ENCODE results near the gene VEPH1. TPM values are rescaled to one million over a fixed set of nuclear protein-coding genes. Genes with fewer than 3 reads are reported as not detected.

VEPH1 gene
- total and polyA plus RNA-seq, 2 donors from 2014 or later, result 17.8 to 29.2 TPM

- FAIRE-seq, result no peak
Observed at GRCh38 chr3:157220883-157221282, 282.3 kb downstream of the VEPH1 start.

GRCh38 chr3:157220211-157220610 lies 283.0 kb downstream of the VEPH1 start:
- Histone ChIP-seq H3K9ac (ENCODE audit: low read length in 3 of 3) (no peak overlapping the region), H3K27me3 (ENCODE audit: control insufficient read depth, insufficient read depth, low read length) (no peaks in the 10 kb centered on the region), H3K27ac (ENCODE audit: low read depth in 2 of 2, low read length in 2 of 2) (no peak overlapping the region), H3K36me3 (ENCODE audit: control insufficient read depth in 2 of 3, insufficient read depth in 3 of 3, low read length in 3 of 3) (no peaks in the 10 kb centered on the region), H3K9me3 (ENCODE audit: control insufficient read depth in 2 of 3, insufficient read depth in 1 of 3, low read length in 3 of 3) (no peaks in the 10 kb centered on the region), H3K4me3 (ENCODE audit: low read length in 3 of 3) (no peak overlapping the region), H3K4me1 (ENCODE audit: control insufficient read depth in 2 of 3, insufficient read depth in 2 of 3, low read depth in 1 of 3, low read length in 3 of 3) (no peaks in the 10 kb centered on the region)
- DNase-seq, result no peak
- FAIRE-seq, result no peak
- intact Hi-C loops (cut with DNase I), result no loop called here
- TF ChIP-seq CTCF (IDR thresholded peaks at IDR 0.05; ENCODE audit: borderline replicate concordance, extremely low read depth, insufficient read depth), result no peak

More at GRCh38 chr3:157220883-157221282, 282.3 kb downstream of the VEPH1 start:
- DNase-seq, result no peak
- no peak for TF ChIP-seq CTCF (IDR thresholded peaks at IDR 0.05; ENCODE audit: borderline replicate concordance, extremely low read depth, insufficient read depth)
- Histone ChIP-seq H3K27me3 (ENCODE audit: control insufficient read depth, insufficient read depth, low read length) (no peaks in the 10 kb centered on the region), H3K27ac (ENCODE audit: low read depth in 2 of 2, low read length in 2 of 2) (no peak overlapping the region), H3K4me1 (ENCODE audit: control insufficient read depth in 2 of 3, insufficient read depth in 2 of 3, low read depth in 1 of 3, low read length in 3 of 3) (no peaks in the 10 kb centered on the region), H3K4me3 (ENCODE audit: low read length in 3 of 3) (no peak overlapping the region), H3K9ac (ENCODE audit: low read length in 3 of 3) (no peak overlapping the region), H3K36me3 (ENCODE audit: control insufficient read depth in 2 of 3, insufficient read depth in 3 of 3, low read length in 3 of 3) (no peaks in the 10 kb centered on the region), H3K9me3 (ENCODE audit: control insufficient read depth in 2 of 3, insufficient read depth in 1 of 3, low read length in 3 of 3) (no peaks in the 10 kb centered on the region)
- intact Hi-C loops (cut with DNase I), result no loop called here

GRCh38 chr3:157219215-157219614 lies 284.0 kb downstream of the VEPH1 start:
- H3K27me3 ChIP-seq (ENCODE audit: control insufficient read depth, insufficient read depth, low read length), result no peaks in the 10 kb centered on the region
- DNase-seq, result no peak
- no peak overlapping the region for H3K4me3 ChIP-seq (ENCODE audit: low read length in 3 of 3)
- intact Hi-C loops (cut with DNase I), result no loop called here
- H3K9me3 ChIP-seq (ENCODE audit: control insufficient read depth in 2 of 3, insufficient read depth in 1 of 3, low read length in 3 of 3), result no peaks in the 10 kb centered on the region
- no peak for TF ChIP-seq CTCF (IDR thresholded peaks at IDR 0.05; ENCODE audit: borderline replicate concordance, extremely low read depth, insufficient read depth)
- H3K36me3 ChIP-seq (ENCODE audit: control insufficient read depth in 2 of 3, insufficient read depth in 3 of 3, low read length in 3 of 3), result no peaks in the 10 kb centered on the region
- no peak overlapping the region for H3K9ac ChIP-seq (ENCODE audit: low read length in 3 of 3)
- no peak overlapping the region for H3K27ac ChIP-seq (ENCODE audit: low read depth in 2 of 2, low read length in 2 of 2)
- no peaks in the 10 kb centered on the region for H3K4me1 ChIP-seq (ENCODE audit: control insufficient read depth in 2 of 3, insufficient read depth in 2 of 3, low read depth in 1 of 3, low read length in 3 of 3)
- no peak for FAIRE-seq

Other genes starting within 250 kb of the VEPH1 start
- gene PTX3, start 66.6 kb downstream of the VEPH1 start, total RNA-seq, result 2.7 TPM
- gene PTX3, start 66.6 kb downstream of the VEPH1 start, polyA plus RNA-seq (ENCODE audit: insufficient read depth, low read depth, low replicate concordance), result 0.45 TPM

All from kidney (tissue), 14 donors.